H1 (cell line): Measurements from ENCODE around the gene ANXA3. TPM values are rescaled to one million over a fixed set of nuclear protein-coding genes. Genes with fewer than 3 reads are reported as not detected.

Source experiments
- CTCF ChIA-PET: fragments of 300-600 bp; sonication (Branson Sonifier 250); formaldehyde crosslinking; loops from one replicate; lab custom pipeline; 2021; ENCODE audit not compliant: partially characterized antibody; lab: Charles Lee
- POLR2A ChIA-PET: fragments of 300-600 bp; sonication (Branson Sonifier 250); formaldehyde crosslinking; loops from one replicate; lab custom pipeline; 2021; ENCODE audit warnings: inconsistent platforms; ENCODE audit not compliant: partially characterized antibody; lab: Charles Lee
- DNase-seq, 2 experiments: peaks; one replicate each; pipeline versions ENCODE4 v3.0.0 to v3.0.0-alpha.2; 2010 to 2022; ENCODE audit warnings: low spot score in 2 of 2, low read depth in 1 of 2, mixed read lengths in 1 of 2
- FAIRE-seq: peaks from 2 replicates; lab custom pipeline; 2011; peaks lifted over from hg19 to GRCh38; lab: Jason Lieb, UNC
- H2AFZ ChIP-seq: 2 replicates; pipeline ENCODE4 v1.8.1; 2012; ENCODE audit warnings: low read length, inconsistent platforms
- H2AK5ac ChIP-seq: 2 replicates; pipeline ENCODE4 v1.6.1; 2013; ENCODE audit warnings: low read depth, low read length
- H2BK120ac ChIP-seq: replicated peaks from 2 replicates; pipeline ENCODE3; 2013; ENCODE audit warnings: low read depth, low read length, inconsistent platforms
- H2BK12ac ChIP-seq: 2 replicates; pipeline ENCODE4 v1.6.1; 2013; ENCODE audit warnings: low read depth, low read length
- H2BK15ac ChIP-seq: 2 replicates; pipeline ENCODE4 v1.6.1; 2013; ENCODE audit warnings: low read length
- H2BK20ac ChIP-seq: 2 replicates; pipeline ENCODE4 v1.6.1; 2013; ENCODE audit warnings: low read length
- H2BK5ac ChIP-seq: 2 replicates; pipeline ENCODE4 v1.6.1; 2013; ENCODE audit warnings: low read depth, low read length
- H3K14ac ChIP-seq: 2 replicates; pipeline ENCODE4 v1.6.1; 2013; ENCODE audit warnings: inconsistent platforms; ENCODE audit not compliant: insufficient read length
- H3K18ac ChIP-seq: 2 replicates; pipeline ENCODE4 v1.6.1; 2013; ENCODE audit warnings: low read length; ENCODE audit errors: extremely low read depth
- H3K23ac ChIP-seq: 2 replicates; pipeline ENCODE4 v1.6.1; 2013; ENCODE audit warnings: inconsistent platforms; ENCODE audit not compliant: insufficient read length
- H3K23me2 ChIP-seq: 2 replicates; pipeline ENCODE4 v1.6.1; 2013; ENCODE audit warnings: low read depth, low read length
- H3K27ac ChIP-seq: 2 replicates; pipeline ENCODE4 v1.6.1; 2011; ENCODE audit warnings: low read depth, low read length, inconsistent platforms
- H3K27me3 ChIP-seq, 4 experiments: replicated peaks in 1 of 4; 1 replicate in 1 of 4; 2 replicates in 3 of 4; pipeline versions ENCODE4 v1.6.1 to v1.8.1; 2011 to 2013; ENCODE audit warnings: low read length in 3 of 4, mild to moderate bottlenecking in 3 of 4, inconsistent platforms in 2 of 4, mixed read lengths in 2 of 4, moderate library complexity in 1 of 4; ENCODE audit not compliant: control insufficient read depth in 3 of 4, insufficient read depth in 3 of 4; ENCODE audit errors: extremely low read depth in 1 of 4
- H3K36me3 ChIP-seq, 4 experiments: 2 replicates each; pipeline versions ENCODE4 v1.6.1 to v1.8.1; 2011 to 2013; ENCODE audit warnings: mild to moderate bottlenecking in 4 of 4, low read length in 3 of 4, moderate library complexity in 2 of 4, control low read depth in 1 of 4, inconsistent platforms in 1 of 4; ENCODE audit not compliant: insufficient read depth in 4 of 4, control insufficient read depth in 2 of 4
- H3K4ac ChIP-seq: replicated peaks from 2 replicates; pipeline ENCODE3; 2013; ENCODE audit warnings: low read length, low read depth, mixed read lengths, inconsistent platforms; ENCODE audit not compliant: insufficient read length
- H3K4me1 ChIP-seq, 4 experiments: replicated peaks in 1 of 4; 1 replicate in 1 of 4; 2 replicates in 3 of 4; pipeline versions ENCODE4 v1.6.1 to v1.8.1; 2011 to 2013; ENCODE audit warnings: low read length in 3 of 4, inconsistent platforms in 2 of 4, mixed read lengths in 1 of 4; ENCODE audit not compliant: insufficient read depth in 4 of 4, control insufficient read depth in 3 of 4
- H3K4me2 ChIP-seq, 2 experiments: 2 replicates each; pipeline versions ENCODE4 v1.6.1 to v1.8.1; 2011 to 2013; ENCODE audit warnings: low read depth in 2 of 2, low read length in 2 of 2, control low read depth in 1 of 2, inconsistent platforms in 1 of 2, mild to moderate bottlenecking in 1 of 2; ENCODE audit not compliant: insufficient read depth in 1 of 2
- H3K4me3 ChIP-seq, 4 experiments: fragments of 200-600, 300-600 bp in 1 of 4; sonication (generic), shearing (Covaris generic), sonication (Bioruptor Twin) in 1 of 4; 2 replicates each; pipeline versions ENCODE4 v1.5.1 to v1.8.1; 2011 to 2016; ENCODE audit warnings: low read length in 4 of 4, low read depth in 3 of 4, control low read depth in 2 of 4, inconsistent platforms in 2 of 4, mild to moderate bottlenecking in 2 of 4, mixed read lengths in 1 of 4, moderate library complexity in 1 of 4; ENCODE audit not compliant: insufficient read depth in 2 of 4; ENCODE audit errors: extremely low read depth in 1 of 4
- H3K56ac ChIP-seq: replicated peaks from 2 replicates; pipeline ENCODE3; 2013; ENCODE audit warnings: low read depth, mild to moderate bottlenecking, mixed read lengths, low read length, inconsistent platforms; ENCODE audit not compliant: insufficient read length
- H3K79me1 ChIP-seq: 2 replicates; pipeline ENCODE4 v1.6.1; 2013; ENCODE audit warnings: low read depth, low read length, control low read depth
- H3K79me2 ChIP-seq, 2 experiments: 2 replicates each; pipeline versions ENCODE4 v1.6.1 to v1.8.1; 2012 to 2013; ENCODE audit warnings: low read length in 2 of 2, mild to moderate bottlenecking in 2 of 2, inconsistent platforms in 1 of 2; ENCODE audit not compliant: insufficient read depth in 2 of 2, control insufficient read depth in 1 of 2
- H3K9ac ChIP-seq, 4 experiments: replicated peaks in 1 of 4; 1 replicate in 1 of 4; 2 replicates in 3 of 4; pipeline versions ENCODE4 v1.6.1 to v1.8.1; 2011 to 2013; ENCODE audit warnings: low read depth in 3 of 4, low read length in 3 of 4, control low read depth in 2 of 4, mild to moderate bottlenecking in 2 of 4, moderate library complexity in 2 of 4, inconsistent platforms in 1 of 4; ENCODE audit errors: extremely low read depth in 1 of 4
- H3K9me3 ChIP-seq, 2 experiments: 2 replicates each; pipeline versions ENCODE4 v1.6.1 to v1.8.1; 2012 to 2013; ENCODE audit warnings: mild to moderate bottlenecking in 2 of 2, moderate library complexity in 2 of 2, control low read depth in 1 of 2, inconsistent platforms in 1 of 2, low read depth in 1 of 2, low read length in 1 of 2, mixed read lengths in 1 of 2; ENCODE audit not compliant: insufficient read depth in 2 of 2
- H4K20me1 ChIP-seq, 2 experiments: replicated peaks in 1 of 2; 2 replicates each; pipeline versions ENCODE3 to v1.8.1; 2011 to 2013; ENCODE audit warnings: inconsistent platforms in 2 of 2, low read length in 2 of 2, mild to moderate bottlenecking in 1 of 2; ENCODE audit not compliant: insufficient read depth in 2 of 2, control insufficient read depth in 1 of 2
- H4K5ac ChIP-seq: 2 replicates; pipeline ENCODE4 v1.6.1; 2013; ENCODE audit warnings: low read length, low read depth, mixed read lengths, inconsistent platforms; ENCODE audit not compliant: insufficient read length
- H4K8ac ChIP-seq: 2 replicates; pipeline ENCODE4 v1.8.0; 2013; ENCODE audit warnings: mild to moderate bottlenecking, moderate library complexity, low read length, inconsistent platforms; ENCODE audit not compliant: insufficient read depth; ENCODE audit errors: extremely low read depth
- H4K91ac ChIP-seq: replicated peaks from 2 replicates; pipeline ENCODE3; 2013; ENCODE audit warnings: low read length, mixed read lengths, inconsistent platforms; ENCODE audit not compliant: insufficient read length
- FOSL1 ChIP-seq: IDR thresholded peaks from 2 replicates; pipeline ENCODE4 v1.6.1; 2011; ENCODE audit warnings: mild to moderate bottlenecking, low read depth, low read length, moderate library complexity; ENCODE audit not compliant: insufficient read depth
- KDM4A ChIP-seq: IDR thresholded peaks from one replicate; pipeline ENCODE4 v1.7.1; 2012; ENCODE audit warnings: low read depth, mild to moderate bottlenecking, moderate library complexity, low read length, inconsistent platforms; ENCODE audit not compliant: severe bottlenecking
- PHF8 ChIP-seq: fragments of 200-600 bp; sonication (generic); conservative IDR thresholded peaks from 2 replicates; pipeline ENCODE4 v1.7.1; 2012; ENCODE audit warnings: low read depth, mild to moderate bottlenecking, inconsistent platforms, low read length, moderate library complexity
- WGBS, 2 experiments: shearing (Covaris generic) in 1 of 2; methylation state at CpG; one replicate each; pipeline versions ENCODE4 v1.1.6 to v1.1.7; 2013 to 2015; ENCODE audit warnings: low lambda C conversion rate in 2 of 2, mixed read lengths in 2 of 2, inconsistent platforms in 1 of 2, low coverage in 1 of 2, missing lambda C conversion rate in 1 of 2; ENCODE audit not compliant: insufficient replicate concordance in 2 of 2, insufficient coverage in 1 of 2, insufficient read length in 1 of 2; ENCODE audit errors: extremely low coverage in 1 of 2, missing lambda C conversion rate in 1 of 2; 5-methylcytosine and 5-hydroxymethylcytosine counted together
- polyA plus RNA-seq, 7 experiments: library from polyadenylated mRNA; depleted of rRNA in 3 of 7; stranded (reverse) in 5 of 7; unstranded in 2 of 7; fragments of >200 nt in 5 of 7; fragments of 200-250 nt in 2 of 7; gene quantifications; 1 replicate in 5 of 7; 2 replicates in 1 of 7; 4 replicates in 1 of 7; pipeline versions ENCODE4 v1.2.1 to v1.2.3, GENCODE V29; 2011 to 2013; ENCODE audit warnings: missing spikeins in 2 of 7, mixed read lengths in 2 of 7
- total RNA-seq: library from RNA; stranded (reverse); fragmentation: NEBNext Ultra II Directional; extraction: Animal tissue kit (Norgen Biotek cat#: 25700); gene quantifications from 2 replicates; pipeline ENCODE4 v1.2.1, GENCODE V29; 2021

The ANXA3 gene
- total and polyA plus RNA-seq, 2 of the 8 experiments (the other 6 are each of a cell fraction or from before 2014, with no cell fraction given), result 10.3 to 27.3 TPM

DNA sequence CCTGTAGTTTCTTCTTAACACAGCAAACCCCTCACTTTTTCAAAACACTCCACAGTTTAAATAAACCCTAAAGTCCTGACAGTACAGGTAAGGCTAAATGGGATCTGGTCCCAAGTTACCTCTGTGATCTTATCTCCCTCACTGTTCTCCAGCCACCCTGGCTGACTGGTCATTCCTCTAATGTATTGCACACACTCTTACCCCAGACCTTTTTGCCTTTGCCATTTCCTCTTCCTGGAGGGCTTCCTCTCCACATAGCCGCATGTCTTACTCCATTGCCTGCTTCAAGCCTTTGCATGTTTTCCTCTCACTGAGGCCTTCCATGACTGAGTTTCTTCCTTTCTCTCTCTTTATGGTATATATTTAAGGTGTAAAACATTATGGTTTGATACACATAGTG lies 19.5 kb upstream of the ANXA3 start:
- Histone ChIP-seq H2AFZ (no peak overlapping the region), H3K14ac (no peak overlapping the region), H3K23ac (no peak overlapping the region), H4K20me1 (no peaks in the 10 kb centered on the region), H4K5ac (no peak overlapping the region), H3K36me3 (peaks cover 10 to 49% (median 27%) of the 10 kb centered on the region in 4 experiments; a peak in 7 of 8 replicates), H2BK120ac (no peak overlapping the region), H2BK5ac (no peak overlapping the region), H3K4me1 (no peaks in the 10 kb centered on the region), H2BK15ac (no peak overlapping the region), H3K4me3 (no peak overlapping the region), H2BK20ac (no peak overlapping the region), H3K9ac (no peak overlapping the region), H4K8ac (no peak overlapping the region), H3K56ac (no peak overlapping the region), H3K23me2 (no peaks in the 10 kb centered on the region), H3K27ac (no peak overlapping the region), H3K79me1 (no peaks in the 10 kb centered on the region), H3K27me3 (no peaks in the 10 kb centered on the region), H4K91ac (no peak overlapping the region), H3K4me2 (no peak overlapping the region), H3K9me3 (no peaks in the 10 kb centered on the region), H3K18ac (no peak overlapping the region), H3K4ac (no peak overlapping the region), H2AK5ac (no peak overlapping the region), H3K79me2 (no peaks in the 10 kb centered on the region), H2BK12ac (no peak overlapping the region)
- no peak for FAIRE-seq
- CTCF ChIA-PET, result no interaction called here
- DNase-seq, result no peak
- WGBS, 2 experiments, result 88% methylated on average over 1 of the region's 1 CpG; no CpG with 5 or more reads in 1 of the 2 experiments
- TF ChIP-seq PHF8, result no peak
- no peak for TF ChIP-seq FOSL1
- no peak for TF ChIP-seq KDM4A
- POLR2A ChIA-PET, result no interaction called here
